Immature natural killer cell (primary cell): Measurements from ENCODE around the gene NANOGP8. TPM values are rescaled to one million over a fixed set of nuclear protein-coding genes. Genes with fewer than 3 reads are reported as not detected.

Source experiments
- polyA plus RNA-seq, 3 donors: library from polyadenylated mRNA; unstranded; fragments of 300-500 nt; fragmentation: Illumina TruSeq; gene quantifications; one replicate each; pipeline ENCODE4 v1.2.3, GENCODE V29; 2021

Gene NANOGP8
- polyA plus RNA-seq, 3 donors from 2014 or later: not detected

Other genes starting within 250 kb of the NANOGP8 start
- gene AQR, start 115.6 kb downstream of the NANOGP8 start, polyA plus RNA-seq: 10 to 100 TPM in 1 of 3 donors, 1 to 10 TPM in 2; 8.5 to 16.2 (median 9.9) TPM
- 10 to 100 TPM; 38.8 to 59.7 (median 40.6) TPM for gene ZNF770, start 97.0 kb downstream of the NANOGP8 start, polyA plus RNA-seq